WTC11 (cell line): Measurements from ENCODE around the gene LRRFIP1. TPM values are rescaled to one million over a fixed set of nuclear protein-coding genes. Genes with fewer than 3 reads are reported as not detected.
A peak's percentile ranks its signal among the peaks of the same experiment; 100 is the strongest.

ENCODE experiments used
- ATAC-seq: fragments of 200-7000 bp; cut with Tn5 transposase; 2 replicates; pipeline ENCODE4 v1.10.0; 2021; ENCODE audit warnings: mild to moderate bottlenecking, moderate library complexity
- CTCF ChIA-PET: fragments of 300-600 bp; sonication (Branson Sonifier 250); formaldehyde crosslinking; loops from one replicate; lab custom pipeline; 2021; ENCODE audit warnings: antibody characterized with exemption; lab: Charles Lee
- POLR2A ChIA-PET: fragments of 350-600 bp; sonication (Branson Sonifier 250); formaldehyde crosslinking; loops from one replicate; lab custom pipeline; 2021; ENCODE audit warnings: antibody characterized with exemption; lab: Charles Lee
- DNase-seq: peaks from one replicate; pipeline ENCODE4 v3.0.0; 2021; ENCODE audit warnings: low spot score
- H3K27ac Mint-ChIP-seq: 2 replicates; pipeline ENCODE4 v1.8.0; 2021; ENCODE audit warnings: mixed read lengths
- H3K27me3 Mint-ChIP-seq: 2 replicates; pipeline ENCODE4 v1.8.0; 2021; ENCODE audit warnings: low read depth, mild to moderate bottlenecking, moderate library complexity, mixed read lengths
- H3K36me3 Mint-ChIP-seq: 2 replicates; pipeline ENCODE4 v1.8.0; 2021; ENCODE audit warnings: mixed read lengths
- H3K4me1 Mint-ChIP-seq: 2 replicates; pipeline ENCODE4 v1.8.0; 2022; ENCODE audit warnings: mixed read lengths
- H3K4me3 Mint-ChIP-seq: 2 replicates; pipeline ENCODE4 v1.8.0; 2021; ENCODE audit warnings: mild to moderate bottlenecking, moderate library complexity, mixed read lengths
- H3K9me3 Mint-ChIP-seq: 2 replicates; pipeline ENCODE4 v1.8.0; 2021; ENCODE audit warnings: mixed read lengths
- ATF2 ChIP-seq: sonication (generic); formaldehyde crosslinking; IDR thresholded peaks from 2 replicates; pipeline ENCODE4 v1.8.1; 2022; ENCODE audit warnings: low read depth, missing genetic modification reagents, borderline replicate concordance
- CBFB ChIP-seq: sonication (generic); formaldehyde crosslinking; IDR thresholded peaks from 2 replicates; pipeline ENCODE4 v1.8.1; 2022; ENCODE audit warnings: mild to moderate bottlenecking, low read depth, missing genetic modification reagents
- E2F1 ChIP-seq: sonication (generic); formaldehyde crosslinking; IDR thresholded peaks from 2 replicates; pipeline ENCODE4 v1.8.0; 2022; ENCODE audit warnings: mild to moderate bottlenecking, missing genetic modification reagents
- E2F4 ChIP-seq: sonication (generic); formaldehyde crosslinking; IDR thresholded peaks from 2 replicates; pipeline ENCODE4 v1.8.1; 2022; ENCODE audit warnings: low read depth, mild to moderate bottlenecking, moderate library complexity, missing genetic modification reagents, borderline replicate concordance
- ETV6 ChIP-seq: sonication (generic); formaldehyde crosslinking; IDR thresholded peaks from 2 replicates; pipeline ENCODE4 v1.8.1; 2022; ENCODE audit warnings: mild to moderate bottlenecking, missing genetic modification reagents
- HMGXB4 ChIP-seq: sonication (generic); formaldehyde crosslinking; IDR thresholded peaks from 2 replicates; pipeline ENCODE4 v1.8.1; 2023; ENCODE audit warnings: mild to moderate bottlenecking, moderate library complexity, missing genetic modification reagents
- JAZF1 ChIP-seq: fragments of 250-450 bp; sonication (Bioruptor Pico); IDR thresholded peaks from 2 replicates; pipeline ENCODE4 v1.9.0; 2021; ENCODE audit warnings: moderate library complexity, mild to moderate bottlenecking, inconsistent platforms
- MYBL2 ChIP-seq: sonication (generic); formaldehyde crosslinking; IDR thresholded peaks from 2 replicates; pipeline ENCODE4 v1.8.1; 2023; ENCODE audit warnings: mild to moderate bottlenecking, moderate library complexity, missing genetic modification reagents
- NR3C1 ChIP-seq: sonication (generic); formaldehyde crosslinking; conservative IDR thresholded peaks from 2 replicates; pipeline ENCODE4 v1.8.1; 2023; ENCODE audit warnings: low read depth, mild to moderate bottlenecking, missing genetic modification reagents
- OVOL2 ChIP-seq: fragments of 250-450 bp; sonication (Bioruptor Pico); IDR thresholded peaks from 2 replicates; pipeline ENCODE4 v1.9.0; 2021; ENCODE audit warnings: mild to moderate bottlenecking, borderline replicate concordance
- SMAD3 ChIP-seq: sonication (generic); formaldehyde crosslinking; IDR thresholded peaks from 2 replicates; pipeline ENCODE4 v1.8.0; 2022; ENCODE audit warnings: missing genetic modification reagents, mild to moderate bottlenecking, borderline replicate concordance
- TEAD4 ChIP-seq: sonication (generic); formaldehyde crosslinking; IDR thresholded peaks from 2 replicates; pipeline ENCODE4 v1.8.0; 2022; ENCODE audit warnings: mild to moderate bottlenecking, missing genetic modification reagents
- USF1 ChIP-seq: sonication (generic); formaldehyde crosslinking; IDR thresholded peaks from 2 replicates; pipeline ENCODE4 v1.8.0; 2022; ENCODE audit warnings: mild to moderate bottlenecking, missing genetic modification reagents
- ZNF281 ChIP-seq: sonication (generic); formaldehyde crosslinking; IDR thresholded peaks from 2 replicates; pipeline ENCODE4 v1.8.0; 2023; ENCODE audit warnings: mild to moderate bottlenecking, missing genetic modification reagents
- ZNF512 ChIP-seq: sonication (generic); formaldehyde crosslinking; IDR thresholded peaks from 2 replicates; pipeline ENCODE4 v1.8.1; 2022; ENCODE audit warnings: missing genetic modification reagents, borderline replicate concordance
- ZSCAN18 ChIP-seq: fragments of 250-450 bp; sonication (Bioruptor Pico); IDR thresholded peaks from 2 replicates; pipeline ENCODE4 v2.1.2; 2022; ENCODE audit warnings: mild to moderate bottlenecking, moderate library complexity
- total RNA-seq: library from RNA; stranded (reverse); gene quantifications from 3 replicates; pipeline ENCODE4 v1.2.3, GENCODE V29; 2021

The LRRFIP1 gene
- total RNA-seq, 1 experiment from 2014 or later: 88.4 TPM

- no peak for TF ChIP-seq ZNF281 (CRISPR knock-in tag)
- TF ChIP-seq ZNF512 (CRISPR knock-in tag): no peak
- no peak for TF ChIP-seq OVOL2 (CRISPR knock-in tag)
- TF ChIP-seq, all 79 proteins: peak for 0
Observed at GRCh38 chr2:237661270-237661669, 33.9 kb downstream of the LRRFIP1 start (continued).

- Mint-ChIP-seq H3K9me3 (peaks cover 11% of the 10 kb centered on the region), H3K36me3 (peaks cover 6% of the 10 kb centered on the region), H3K4me1 (peaks cover 52% of the 10 kb centered on the region), H3K27ac (peak overlapping the region; percentile 58; the same call in 1 of the 2 replicates), H3K27me3 (no peaks in the 10 kb centered on the region), H3K4me3 (no peak overlapping the region)
- CTCF ChIA-PET: interaction anchor here (0.9 to 2.0 kb wide), 8 partner anchors 12 to 240 kb away, joined by 4 to 15 read pairs (median 5); no protein-coding TSS in a partner anchor
- POLR2A ChIA-PET: interaction anchor here (0.8 kb wide), 1 partner anchor 11 kb away, joined by 3 read pairs; no protein-coding TSS in a partner anchor
- TF ChIP-seq SMAD3 (CRISPR knock-in tag): no peak
- no peak for TF ChIP-seq ETV6 (CRISPR knock-in tag)
- TF ChIP-seq CBFB (CRISPR knock-in tag): no peak
- no peak for TF ChIP-seq ATF2
- no peak for TF ChIP-seq NR3C1 (CRISPR knock-in tag)
- no peak for TF ChIP-seq USF1 (CRISPR knock-in tag)
- TF ChIP-seq ZNF281 (CRISPR knock-in tag): no peak
- TF ChIP-seq MYBL2 (CRISPR knock-in tag): no peak
- no peak for TF ChIP-seq JAZF1 (CRISPR knock-in tag)
- no peak for TF ChIP-seq HMGXB4
- no peak for TF ChIP-seq E2F1 (CRISPR knock-in tag)
- TF ChIP-seq TEAD4: no peak
- TF ChIP-seq E2F4: no peak
- no peak for TF ChIP-seq ZSCAN18
- TF ChIP-seq, all 79 proteins: peak for 0
- ATAC-seq: no peak
- DNase-seq: no peak
Observed at GRCh38 chr2:237661799-237662328, 34.5 kb downstream of the LRRFIP1 start.
